Uterus (tissue), 2 donors: ENCODE measurements around the gene PEAK1.

Experiments
- POLR2A ChIP-seq, 2 donors: fragments of 450-650 bp; IDR thresholded peaks; one replicate each; pipeline ENCODE4 v1.6.1; 2016; ENCODE audit warnings: antibody characterized with exemption in 2 of 2, mild to moderate bottlenecking in 1 of 2, moderate library complexity in 1 of 2
- TF ChIP-seq, protein P1 (sequence below), 4 experiments: fragments of 200-600 bp in 2 of 4; fragments of 450-650 bp in 2 of 4; sonication (generic) in 2 of 4; IDR thresholded peaks; one replicate each; pipeline ENCODE4 v1.5.1; 2016 to 2019; ENCODE audit warnings: antibody characterized with exemption in 4 of 4, mild to moderate bottlenecking in 2 of 4, moderate library complexity in 1 of 4

- TF ChIP-seq, protein P1, sequence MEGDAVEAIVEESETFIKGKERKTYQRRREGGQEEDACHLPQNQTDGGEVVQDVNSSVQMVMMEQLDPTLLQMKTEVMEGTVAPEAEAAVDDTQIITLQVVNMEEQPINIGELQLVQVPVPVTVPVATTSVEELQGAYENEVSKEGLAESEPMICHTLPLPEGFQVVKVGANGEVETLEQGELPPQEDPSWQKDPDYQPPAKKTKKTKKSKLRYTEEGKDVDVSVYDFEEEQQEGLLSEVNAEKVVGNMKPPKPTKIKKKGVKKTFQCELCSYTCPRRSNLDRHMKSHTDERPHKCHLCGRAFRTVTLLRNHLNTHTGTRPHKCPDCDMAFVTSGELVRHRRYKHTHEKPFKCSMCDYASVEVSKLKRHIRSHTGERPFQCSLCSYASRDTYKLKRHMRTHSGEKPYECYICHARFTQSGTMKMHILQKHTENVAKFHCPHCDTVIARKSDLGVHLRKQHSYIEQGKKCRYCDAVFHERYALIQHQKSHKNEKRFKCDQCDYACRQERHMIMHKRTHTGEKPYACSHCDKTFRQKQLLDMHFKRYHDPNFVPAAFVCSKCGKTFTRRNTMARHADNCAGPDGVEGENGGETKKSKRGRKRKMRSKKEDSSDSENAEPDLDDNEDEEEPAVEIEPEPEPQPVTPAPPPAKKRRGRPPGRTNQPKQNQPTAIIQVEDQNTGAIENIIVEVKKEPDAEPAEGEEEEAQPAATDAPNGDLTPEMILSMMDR (IDR thresholded peaks at IDR 0.05), result no peak
- no peak for TF ChIP-seq POLR2A (IDR thresholded peaks at IDR 0.05)
Observed at GRCh38 chr15:77456746-77457145, 36.8 kb upstream of the PEAK1 start.
